PC-9 (cell line): ENCODE measurements around the gene TIMM13. TPM values are rescaled to one million over a fixed set of nuclear protein-coding genes. Genes with fewer than 3 reads are reported as not detected.
"Not testable (repeated sequence)": the region's sequence is repeated elsewhere in the genome, so short reads cannot be mapped to it uniquely, and the experiment has no call there.

Experiments used
- BruUV-seq: library from RNA; stranded (reverse); fragments of 400-500 nt; replicated peaks from 2 replicates; lab custom pipeline; 2021; lab: Mats Ljungman, UMichigan
- CTCF ChIA-PET: fragments of 300-600 bp; sonication (Branson Sonifier 250); formaldehyde crosslinking; loops from one replicate; lab custom pipeline; 2022; ENCODE audit warnings: antibody characterized with exemption; lab: Charles Lee
- POLR2A ChIA-PET: fragments of 300-600 bp; sonication (Branson Sonifier 250); formaldehyde crosslinking; loops from one replicate; lab custom pipeline; 2022; ENCODE audit warnings: antibody characterized with exemption; ENCODE audit not compliant: unreplicated experiment; lab: Charles Lee
- DNase-seq, 2 experiments: peaks; one replicate each; pipeline versions ENCODE4 v3.0.0 to v3.0.0-alpha.2; 2015 to 2022; ENCODE audit warnings: mixed read lengths in 1 of 2
- H2AFZ ChIP-seq: fragments of 200-600 bp; sonication (generic); 2 replicates; pipeline ENCODE4 v1.8.1; 2017; ENCODE audit warnings: antibody characterized with exemption
- H3F3A ChIP-seq: fragments of 200-600 bp; sonication (generic); 2 replicates; pipeline ENCODE4 v1.8.1; 2017; ENCODE audit warnings: antibody characterized with exemption, mild to moderate bottlenecking, low read depth; ENCODE audit not compliant: insufficient read depth
- H3K27ac ChIP-seq: fragments of 200-600 bp; sonication (generic); 2 replicates; pipeline ENCODE4 v1.6.1; 2016; ENCODE audit warnings: mixed run types
- H3K27me3 ChIP-seq: fragments of 200-600 bp; sonication (generic); 2 replicates; pipeline ENCODE4 v1.6.1; 2016; ENCODE audit warnings: low read depth, mixed run types; ENCODE audit not compliant: insufficient read depth
- H3K36me3 ChIP-seq: fragments of 200-600 bp; sonication (generic); 2 replicates; pipeline ENCODE4 v1.6.1; 2016; ENCODE audit warnings: low read depth, mixed run types
- H3K4me1 ChIP-seq: fragments of 200-600 bp; sonication (generic); replicated peaks from 2 replicates; pipeline ENCODE4 v1.6.1; 2016; ENCODE audit warnings: mixed run types; ENCODE audit not compliant: insufficient read depth
- H3K4me2 ChIP-seq: fragments of 200-600 bp; sonication (generic); 2 replicates; pipeline ENCODE4 v1.6.1; 2017; ENCODE audit warnings: mixed run types
- H3K4me3 ChIP-seq: fragments of 200-600 bp; sonication (generic); 2 replicates; pipeline ENCODE4 v1.6.1; 2016; ENCODE audit warnings: mixed run types
- H3K79me2 ChIP-seq: fragments of 200-600 bp; sonication (generic); 2 replicates; pipeline ENCODE4 v1.6.1; 2017; ENCODE audit warnings: low read depth, mixed run types
- H3K9me2 ChIP-seq: fragments of 200-600 bp; sonication (generic); 2 replicates; pipeline ENCODE4 v1.8.1; 2017; ENCODE audit warnings: mild to moderate bottlenecking; ENCODE audit not compliant: insufficient read depth
- H3K9me3 ChIP-seq: fragments of 200-600 bp; sonication (generic); 2 replicates; pipeline ENCODE4 v1.8.1; 2016; ENCODE audit warnings: low read depth; ENCODE audit not compliant: insufficient read depth
- H4K20me1 ChIP-seq: fragments of 200-600 bp; sonication (generic); 2 replicates; pipeline ENCODE4 v1.8.1; 2017; ENCODE audit not compliant: insufficient read depth
- CTCF ChIP-seq: fragments of 200-600 bp; sonication (generic); conservative IDR thresholded peaks from 2 replicates; pipeline ENCODE4 v1.6.1; 2017; ENCODE audit warnings: mixed run types, antibody characterized with exemption, mild to moderate bottlenecking, moderate library complexity
- EZH2 ChIP-seq: fragments of 200-600 bp; sonication (generic); IDR thresholded peaks from 2 replicates; pipeline ENCODE4 v1.8.0; 2017; ENCODE audit warnings: antibody characterized with exemption, low read depth
- intact Hi-C: fragments of 100-400 bp; cut with micrococcal nuclease; formaldehyde crosslinking; loops from one replicate; pipeline ENCODE4 v1.10.0; 2022; ENCODE audit not compliant: unreplicated experiment
- total RNA-seq: library from RNA; stranded (reverse); gene quantifications from 2 replicates; pipeline ENCODE4 v1.2.3, GENCODE V29; 2021

TIMM13 gene
- total RNA-seq, 1 experiment from 2014 or later: 80.0 TPM

GRCh38 chr19:2468596-2468995, 41.2 kb upstream of the TIMM13 start:
- Histone ChIP-seq H3K27ac (no peak overlapping the region), H3K9me2 (no peaks in the 10 kb centered on the region), H4K20me1 (no peaks in the 10 kb centered on the region), H3K4me3 (no peak overlapping the region), H3K4me1 (0 out of 2 replicates have a peak, but pooled peaks cover 9% of the 10 kb centered on the region), H3K4me2 (no peak overlapping the region), H3K79me2 (no peaks in the 10 kb centered on the region), H3F3A (peaks cover 16% of the 10 kb centered on the region), H3K36me3 (no peaks in the 10 kb centered on the region), H2AFZ (no peak overlapping the region), H3K9me3 (no peaks in the 10 kb centered on the region), H3K27me3 (no peaks in the 10 kb centered on the region)
- ChIA-PET CTCF (no interaction called here), POLR2A (no interaction called here)
- no peak for DNase-seq
- no TSS peak for BruUV-seq
- intact Hi-C loops: loop anchor here (10.0 kb wide), 1 partner anchor 234 kb away; the partner anchor contains the start of genes PLEKHJ1 and SF3A2
- TF ChIP-seq CTCF (no peak), EZH2 (no peak)

GRCh38 chr19:2464389-2464788, 37.0 kb upstream of the TIMM13 start:
- H3K27me3 ChIP-seq: no peaks in the 10 kb centered on the region
- no peaks in the 10 kb centered on the region for H3K9me3 ChIP-seq
- H3K27ac ChIP-seq: no peak overlapping the region
- TF ChIP-seq EZH2: no peak
- no peak for TF ChIP-seq CTCF
- H3K4me2 ChIP-seq: no peak overlapping the region
- no peaks in the 10 kb centered on the region for H3K36me3 ChIP-seq
- H3K9me2 ChIP-seq: no peaks in the 10 kb centered on the region
- no peaks in the 10 kb centered on the region for H4K20me1 ChIP-seq
- BruUV-seq: no TSS peak
- H3K4me3 ChIP-seq: no peak overlapping the region
- no peak for DNase-seq
- CTCF ChIA-PET: no interaction called here
- no peaks in the 10 kb centered on the region for H3K79me2 ChIP-seq
- H2AFZ ChIP-seq: no peak overlapping the region
- intact Hi-C loops: loop anchor here (10.0 kb wide), 1 partner anchor 230 kb away; the partner anchor contains the start of genes PLEKHJ1 and SF3A2
- H3K4me1 ChIP-seq: peaks cover 4% of the 10 kb centered on the region; the same call in 1 of the 2 replicates
- H3F3A ChIP-seq: peaks cover 17% of the 10 kb centered on the region
- POLR2A ChIA-PET: no interaction called here

GRCh38 chr19:2463694-2464093, 36.3 kb upstream of the TIMM13 start:
- H3K79me2 ChIP-seq, H4K20me1 ChIP-seq, BruUV-seq, H3K27ac ChIP-seq, H3K4me2 ChIP-seq, H3K27me3 ChIP-seq, H2AFZ ChIP-seq, H3K4me1 ChIP-seq, H3K4me3 ChIP-seq, H3K9me3 ChIP-seq, H3K9me2 ChIP-seq, DNase-seq, POLR2A ChIA-PET, CTCF ChIA-PET, H3K36me3 ChIP-seq: not testable (repeated sequence)
- H3F3A ChIP-seq: peaks cover 10% of the 10 kb centered on the region; the same call in 1 of the 2 replicates
- intact Hi-C loops: loop anchor here (10.0 kb wide), 1 partner anchor 229 kb away; the partner anchor contains the start of genes PLEKHJ1 and SF3A2
